ENCODE results near the gene ABCC4. TPM values are rescaled to one million over a fixed set of nuclear protein-coding genes. Genes with fewer than 3 reads are reported as not detected.

The ABCC4 gene
- total RNA-seq, 1 donor from 2014 or later: 1.7 TPM

GRCh38 chr13:94987081-94987480 is 314.2 kb downstream of the ABCC4 start:
- Mint-ChIP-seq H3K4me3 (ENCODE audit: unreplicated experiment) (no peak overlapping the region), H3K36me3 (ENCODE audit: unreplicated experiment) (no peaks in the 10 kb centered on the region), H3K27ac (ENCODE audit: unreplicated experiment) (no peak overlapping the region), H3K9me3 (ENCODE audit: unreplicated experiment) (no peaks in the 10 kb centered on the region), H3K27me3 (ENCODE audit: unreplicated experiment) (peaks cover 3% of the 10 kb centered on the region), H3K4me1 (ENCODE audit: low read depth, unreplicated experiment) (no peaks in the 10 kb centered on the region)
- TF ChIP-seq, protein P1, sequence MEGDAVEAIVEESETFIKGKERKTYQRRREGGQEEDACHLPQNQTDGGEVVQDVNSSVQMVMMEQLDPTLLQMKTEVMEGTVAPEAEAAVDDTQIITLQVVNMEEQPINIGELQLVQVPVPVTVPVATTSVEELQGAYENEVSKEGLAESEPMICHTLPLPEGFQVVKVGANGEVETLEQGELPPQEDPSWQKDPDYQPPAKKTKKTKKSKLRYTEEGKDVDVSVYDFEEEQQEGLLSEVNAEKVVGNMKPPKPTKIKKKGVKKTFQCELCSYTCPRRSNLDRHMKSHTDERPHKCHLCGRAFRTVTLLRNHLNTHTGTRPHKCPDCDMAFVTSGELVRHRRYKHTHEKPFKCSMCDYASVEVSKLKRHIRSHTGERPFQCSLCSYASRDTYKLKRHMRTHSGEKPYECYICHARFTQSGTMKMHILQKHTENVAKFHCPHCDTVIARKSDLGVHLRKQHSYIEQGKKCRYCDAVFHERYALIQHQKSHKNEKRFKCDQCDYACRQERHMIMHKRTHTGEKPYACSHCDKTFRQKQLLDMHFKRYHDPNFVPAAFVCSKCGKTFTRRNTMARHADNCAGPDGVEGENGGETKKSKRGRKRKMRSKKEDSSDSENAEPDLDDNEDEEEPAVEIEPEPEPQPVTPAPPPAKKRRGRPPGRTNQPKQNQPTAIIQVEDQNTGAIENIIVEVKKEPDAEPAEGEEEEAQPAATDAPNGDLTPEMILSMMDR (IDR thresholded peaks at IDR 0.05; ENCODE audit: partially characterized antibody, unreplicated experiment): no peak
- no peak for DNase-seq

DNA sequence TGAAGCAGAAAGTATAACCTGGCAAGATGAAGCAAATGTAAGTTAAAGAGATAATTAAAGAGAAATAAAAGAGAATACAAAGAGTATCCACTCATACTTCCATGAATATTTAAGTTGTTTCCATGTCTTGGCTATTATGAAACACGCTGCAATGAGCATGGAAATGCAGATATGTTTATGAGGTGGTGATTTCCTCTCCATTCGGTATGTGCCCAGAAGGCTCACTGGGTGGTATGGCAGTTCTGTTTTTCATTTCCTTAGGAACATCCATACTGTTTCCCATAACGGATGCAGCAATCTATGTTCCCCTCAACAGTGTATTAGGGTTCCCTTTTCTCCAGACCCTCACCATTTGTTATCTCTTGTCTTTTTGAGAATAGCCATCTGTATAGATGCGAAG is 316.3 kb downstream of the ABCC4 start:
- H3K27ac Mint-ChIP-seq (ENCODE audit: unreplicated experiment): no peak overlapping the region
- H3K9me3 Mint-ChIP-seq (ENCODE audit: unreplicated experiment): no peaks in the 10 kb centered on the region
- no peaks in the 10 kb centered on the region for H3K4me1 Mint-ChIP-seq (ENCODE audit: low read depth, unreplicated experiment)
- no peak for DNase-seq
- H3K4me3 Mint-ChIP-seq (ENCODE audit: unreplicated experiment): no peak overlapping the region
- H3K27me3 Mint-ChIP-seq (ENCODE audit: unreplicated experiment): peaks cover 5% of the 10 kb centered on the region
- TF ChIP-seq, protein P1 (IDR thresholded peaks at IDR 0.05; ENCODE audit: partially characterized antibody, unreplicated experiment): no peak
- H3K36me3 Mint-ChIP-seq (ENCODE audit: unreplicated experiment): no peaks in the 10 kb centered on the region

DNA sequence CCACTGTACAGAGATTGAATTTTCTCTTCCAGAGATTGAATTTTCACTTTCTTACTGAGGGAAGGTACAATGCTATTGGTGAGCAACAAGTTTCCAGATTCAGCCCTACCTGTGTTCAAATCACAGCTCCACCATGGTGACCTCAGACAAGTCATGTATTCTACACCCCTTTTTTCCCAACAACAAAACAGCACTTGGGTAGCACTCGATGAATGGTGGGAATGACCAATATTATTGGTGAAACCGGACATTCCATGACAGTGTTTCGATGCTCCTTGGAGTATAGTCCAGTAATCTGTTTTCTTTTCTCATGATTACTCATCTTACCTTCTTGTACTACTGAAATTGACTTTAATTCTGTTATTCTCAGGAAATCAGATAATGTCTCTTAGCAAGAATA is 322.7 kb downstream of the ABCC4 start:
- TF ChIP-seq, protein P1 (IDR thresholded peaks at IDR 0.05; ENCODE audit: partially characterized antibody, unreplicated experiment): no peak
- Mint-ChIP-seq H3K27me3 (ENCODE audit: unreplicated experiment) (peaks cover 5% of the 10 kb centered on the region), H3K36me3 (ENCODE audit: unreplicated experiment) (peaks cover 9% of the 10 kb centered on the region), H3K9me3 (ENCODE audit: unreplicated experiment) (peaks cover 2% of the 10 kb centered on the region), H3K4me1 (ENCODE audit: low read depth, unreplicated experiment) (no peaks in the 10 kb centered on the region), H3K27ac (ENCODE audit: unreplicated experiment) (no peak overlapping the region), H3K4me3 (ENCODE audit: unreplicated experiment) (no peak overlapping the region)
- DNase-seq: no peak

GRCh38 chr13:94974015-94974951 is 327.0 kb downstream of the ABCC4 start:
- Mint-ChIP-seq H3K36me3 (ENCODE audit: unreplicated experiment) (peaks cover 9% of the 10 kb centered on the region), H3K4me1 (ENCODE audit: low read depth, unreplicated experiment) (no peaks in the 10 kb centered on the region), H3K4me3 (ENCODE audit: unreplicated experiment) (no peak overlapping the region), H3K9me3 (ENCODE audit: unreplicated experiment) (peaks cover 2% of the 10 kb centered on the region), H3K27ac (ENCODE audit: unreplicated experiment) (no peak overlapping the region), H3K27me3 (ENCODE audit: unreplicated experiment) (peaks cover 3% of the 10 kb centered on the region)
- no peak for DNase-seq
- TF ChIP-seq, protein P1 (IDR thresholded peaks at IDR 0.05; ENCODE audit: partially characterized antibody, unreplicated experiment): no peak

- H3K9me3 Mint-ChIP-seq (ENCODE audit: unreplicated experiment): peaks cover 2% of the 10 kb centered on the region
- peaks cover 9% of the 10 kb centered on the region for H3K36me3 Mint-ChIP-seq (ENCODE audit: unreplicated experiment)
- no peaks in the 10 kb centered on the region for H3K4me1 Mint-ChIP-seq (ENCODE audit: low read depth, unreplicated experiment)
- TF ChIP-seq, protein P1 (IDR thresholded peaks at IDR 0.05; ENCODE audit: partially characterized antibody, unreplicated experiment): no peak
- DNase-seq: no peak
- H3K27ac Mint-ChIP-seq (ENCODE audit: unreplicated experiment): no peak overlapping the region
- peaks cover 4% of the 10 kb centered on the region for H3K27me3 Mint-ChIP-seq (ENCODE audit: unreplicated experiment)
- H3K4me3 Mint-ChIP-seq (ENCODE audit: unreplicated experiment): no peak overlapping the region
These were observed 329.0 kb downstream of the ABCC4 start for GRCh38 chr13:94972262-94972661.

Data from glutamatergic neuron (in vitro differentiated cells).